ENCODE data around the gene CREBZF.

DNA sequence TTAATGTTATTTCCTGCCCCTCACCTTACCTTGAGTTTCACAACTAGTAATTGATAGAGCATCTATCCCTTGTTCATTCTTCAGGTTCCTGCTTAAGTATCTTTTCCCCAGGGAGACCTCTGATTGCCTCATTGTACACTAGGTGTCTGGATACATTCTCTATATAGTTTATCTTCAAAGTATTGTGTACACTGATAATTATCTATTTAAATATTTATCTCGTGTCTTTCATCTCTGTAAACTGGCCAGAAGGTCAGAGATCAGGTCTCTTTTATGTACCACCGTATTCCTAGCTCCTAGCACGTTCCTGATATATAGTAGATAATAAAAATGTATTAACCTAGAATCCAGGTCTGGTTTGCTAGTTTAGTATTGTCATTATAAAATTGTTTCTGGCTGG, 30.2 kb downstream of the CREBZF start:
- TF ChIP-seq SIN3A (IDR thresholded peaks at IDR 0.05; ENCODE audit: borderline replicate concordance, insufficient read depth, low read length) (no peak), POLR2AphosphoS5 (IDR thresholded peaks at IDR 0.05; ENCODE audit: low read depth, low read length) (no peak), TAF1 (IDR thresholded peaks at IDR 0.05; ENCODE audit: borderline replicate concordance, insufficient read depth, low read length) (no peak)
- TF ChIP-seq, protein P1, sequence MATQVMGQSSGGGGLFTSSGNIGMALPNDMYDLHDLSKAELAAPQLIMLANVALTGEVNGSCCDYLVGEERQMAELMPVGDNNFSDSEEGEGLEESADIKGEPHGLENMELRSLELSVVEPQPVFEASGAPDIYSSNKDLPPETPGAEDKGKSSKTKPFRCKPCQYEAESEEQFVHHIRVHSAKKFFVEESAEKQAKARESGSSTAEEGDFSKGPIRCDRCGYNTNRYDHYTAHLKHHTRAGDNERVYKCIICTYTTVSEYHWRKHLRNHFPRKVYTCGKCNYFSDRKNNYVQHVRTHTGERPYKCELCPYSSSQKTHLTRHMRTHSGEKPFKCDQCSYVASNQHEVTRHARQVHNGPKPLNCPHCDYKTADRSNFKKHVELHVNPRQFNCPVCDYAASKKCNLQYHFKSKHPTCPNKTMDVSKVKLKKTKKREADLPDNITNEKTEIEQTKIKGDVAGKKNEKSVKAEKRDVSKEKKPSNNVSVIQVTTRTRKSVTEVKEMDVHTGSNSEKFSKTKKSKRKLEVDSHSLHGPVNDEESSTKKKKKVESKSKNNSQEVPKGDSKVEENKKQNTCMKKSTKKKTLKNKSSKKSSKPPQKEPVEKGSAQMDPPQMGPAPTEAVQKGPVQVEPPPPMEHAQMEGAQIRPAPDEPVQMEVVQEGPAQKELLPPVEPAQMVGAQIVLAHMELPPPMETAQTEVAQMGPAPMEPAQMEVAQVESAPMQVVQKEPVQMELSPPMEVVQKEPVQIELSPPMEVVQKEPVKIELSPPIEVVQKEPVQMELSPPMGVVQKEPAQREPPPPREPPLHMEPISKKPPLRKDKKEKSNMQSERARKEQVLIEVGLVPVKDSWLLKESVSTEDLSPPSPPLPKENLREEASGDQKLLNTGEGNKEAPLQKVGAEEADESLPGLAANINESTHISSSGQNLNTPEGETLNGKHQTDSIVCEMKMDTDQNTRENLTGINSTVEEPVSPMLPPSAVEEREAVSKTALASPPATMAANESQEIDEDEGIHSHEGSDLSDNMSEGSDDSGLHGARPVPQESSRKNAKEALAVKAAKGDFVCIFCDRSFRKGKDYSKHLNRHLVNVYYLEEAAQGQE (IDR thresholded peaks at IDR 0.05; ENCODE audit: insufficient read depth in 1 of 2, low read depth in 2 of 2, low read length in 2 of 2): no peak
